ENCODE data around the gene MGAT1. TPM values are rescaled to one million over a fixed set of nuclear protein-coding genes. Genes with fewer than 3 reads are reported as not detected.

Gene MGAT1
- total and polyA plus RNA-seq, 2 experiments from 2014 or later = 23.7 to 81.4 TPM

DNA sequence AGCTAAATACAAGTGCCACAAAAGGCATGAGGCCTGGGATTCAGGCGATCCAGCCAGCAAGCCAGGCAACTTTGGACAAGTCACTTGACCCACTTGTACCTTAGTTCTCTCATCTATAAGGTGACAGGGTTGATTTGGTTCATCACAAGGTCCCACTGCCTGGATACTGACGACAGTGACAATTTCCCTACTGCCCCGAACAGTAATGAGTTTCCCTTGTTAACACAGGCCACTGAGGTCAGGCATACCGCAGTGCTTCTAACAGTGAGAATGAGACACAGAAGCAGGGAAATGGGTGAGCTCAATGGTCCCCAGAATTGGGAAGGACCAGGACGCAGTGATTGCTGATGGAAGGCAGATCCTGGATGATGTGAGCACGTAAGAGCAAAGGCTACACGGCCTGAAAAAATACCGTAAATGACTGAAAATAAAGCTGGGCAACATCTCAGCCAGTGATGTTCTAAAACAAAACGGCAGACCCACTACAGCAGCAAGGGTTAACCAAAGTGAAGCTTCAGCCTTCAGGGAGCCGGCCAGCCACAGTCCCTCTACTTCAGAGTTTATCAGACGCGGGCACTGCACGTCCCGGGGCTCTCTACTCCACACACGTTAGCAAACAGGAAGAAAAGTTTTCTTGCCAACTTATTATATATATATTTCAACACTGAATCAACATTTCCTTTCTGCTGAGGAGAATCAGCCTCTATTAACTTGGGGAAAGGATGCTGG, 846 bp downstream of the MGAT1 start (continued):
- TF ChIP-seq, protein P1, sequence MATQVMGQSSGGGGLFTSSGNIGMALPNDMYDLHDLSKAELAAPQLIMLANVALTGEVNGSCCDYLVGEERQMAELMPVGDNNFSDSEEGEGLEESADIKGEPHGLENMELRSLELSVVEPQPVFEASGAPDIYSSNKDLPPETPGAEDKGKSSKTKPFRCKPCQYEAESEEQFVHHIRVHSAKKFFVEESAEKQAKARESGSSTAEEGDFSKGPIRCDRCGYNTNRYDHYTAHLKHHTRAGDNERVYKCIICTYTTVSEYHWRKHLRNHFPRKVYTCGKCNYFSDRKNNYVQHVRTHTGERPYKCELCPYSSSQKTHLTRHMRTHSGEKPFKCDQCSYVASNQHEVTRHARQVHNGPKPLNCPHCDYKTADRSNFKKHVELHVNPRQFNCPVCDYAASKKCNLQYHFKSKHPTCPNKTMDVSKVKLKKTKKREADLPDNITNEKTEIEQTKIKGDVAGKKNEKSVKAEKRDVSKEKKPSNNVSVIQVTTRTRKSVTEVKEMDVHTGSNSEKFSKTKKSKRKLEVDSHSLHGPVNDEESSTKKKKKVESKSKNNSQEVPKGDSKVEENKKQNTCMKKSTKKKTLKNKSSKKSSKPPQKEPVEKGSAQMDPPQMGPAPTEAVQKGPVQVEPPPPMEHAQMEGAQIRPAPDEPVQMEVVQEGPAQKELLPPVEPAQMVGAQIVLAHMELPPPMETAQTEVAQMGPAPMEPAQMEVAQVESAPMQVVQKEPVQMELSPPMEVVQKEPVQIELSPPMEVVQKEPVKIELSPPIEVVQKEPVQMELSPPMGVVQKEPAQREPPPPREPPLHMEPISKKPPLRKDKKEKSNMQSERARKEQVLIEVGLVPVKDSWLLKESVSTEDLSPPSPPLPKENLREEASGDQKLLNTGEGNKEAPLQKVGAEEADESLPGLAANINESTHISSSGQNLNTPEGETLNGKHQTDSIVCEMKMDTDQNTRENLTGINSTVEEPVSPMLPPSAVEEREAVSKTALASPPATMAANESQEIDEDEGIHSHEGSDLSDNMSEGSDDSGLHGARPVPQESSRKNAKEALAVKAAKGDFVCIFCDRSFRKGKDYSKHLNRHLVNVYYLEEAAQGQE (IDR thresholded peaks at IDR 0.05; ENCODE audit: unreplicated experiment) = no peak
- TF ChIP-seq, protein P2, sequence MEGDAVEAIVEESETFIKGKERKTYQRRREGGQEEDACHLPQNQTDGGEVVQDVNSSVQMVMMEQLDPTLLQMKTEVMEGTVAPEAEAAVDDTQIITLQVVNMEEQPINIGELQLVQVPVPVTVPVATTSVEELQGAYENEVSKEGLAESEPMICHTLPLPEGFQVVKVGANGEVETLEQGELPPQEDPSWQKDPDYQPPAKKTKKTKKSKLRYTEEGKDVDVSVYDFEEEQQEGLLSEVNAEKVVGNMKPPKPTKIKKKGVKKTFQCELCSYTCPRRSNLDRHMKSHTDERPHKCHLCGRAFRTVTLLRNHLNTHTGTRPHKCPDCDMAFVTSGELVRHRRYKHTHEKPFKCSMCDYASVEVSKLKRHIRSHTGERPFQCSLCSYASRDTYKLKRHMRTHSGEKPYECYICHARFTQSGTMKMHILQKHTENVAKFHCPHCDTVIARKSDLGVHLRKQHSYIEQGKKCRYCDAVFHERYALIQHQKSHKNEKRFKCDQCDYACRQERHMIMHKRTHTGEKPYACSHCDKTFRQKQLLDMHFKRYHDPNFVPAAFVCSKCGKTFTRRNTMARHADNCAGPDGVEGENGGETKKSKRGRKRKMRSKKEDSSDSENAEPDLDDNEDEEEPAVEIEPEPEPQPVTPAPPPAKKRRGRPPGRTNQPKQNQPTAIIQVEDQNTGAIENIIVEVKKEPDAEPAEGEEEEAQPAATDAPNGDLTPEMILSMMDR (conservative IDR thresholded peaks at IDR 0.05; ENCODE audit: low read depth in 2 of 2) = no peak
- TF ChIP-seq NANOG (IDR thresholded peaks at IDR 0.05; ENCODE audit: borderline replicate concordance) (no peak), EZH2phosphoT487 (IDR thresholded peaks at IDR 0.05; ENCODE audit: unreplicated experiment) (no peak), JUNB (IDR thresholded peaks at IDR 0.05; ENCODE audit: unreplicated experiment) (no peak), POLR2AphosphoS5 (IDR thresholded peaks at IDR 0.05; ENCODE audit: low read depth) (no peak), ZNF331 (CRISPR knock-in tag; IDR thresholded peaks at IDR 0.05; ENCODE audit: low read depth) (no peak)
- TF ChIP-seq, protein P3, sequence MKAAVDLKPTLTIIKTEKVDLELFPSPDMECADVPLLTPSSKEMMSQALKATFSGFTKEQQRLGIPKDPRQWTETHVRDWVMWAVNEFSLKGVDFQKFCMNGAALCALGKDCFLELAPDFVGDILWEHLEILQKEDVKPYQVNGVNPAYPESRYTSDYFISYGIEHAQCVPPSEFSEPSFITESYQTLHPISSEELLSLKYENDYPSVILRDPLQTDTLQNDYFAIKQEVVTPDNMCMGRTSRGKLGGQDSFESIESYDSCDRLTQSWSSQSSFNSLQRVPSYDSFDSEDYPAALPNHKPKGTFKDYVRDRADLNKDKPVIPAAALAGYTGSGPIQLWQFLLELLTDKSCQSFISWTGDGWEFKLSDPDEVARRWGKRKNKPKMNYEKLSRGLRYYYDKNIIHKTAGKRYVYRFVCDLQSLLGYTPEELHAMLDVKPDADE (IDR thresholded peaks at IDR 0.05) = no peak

DNA sequence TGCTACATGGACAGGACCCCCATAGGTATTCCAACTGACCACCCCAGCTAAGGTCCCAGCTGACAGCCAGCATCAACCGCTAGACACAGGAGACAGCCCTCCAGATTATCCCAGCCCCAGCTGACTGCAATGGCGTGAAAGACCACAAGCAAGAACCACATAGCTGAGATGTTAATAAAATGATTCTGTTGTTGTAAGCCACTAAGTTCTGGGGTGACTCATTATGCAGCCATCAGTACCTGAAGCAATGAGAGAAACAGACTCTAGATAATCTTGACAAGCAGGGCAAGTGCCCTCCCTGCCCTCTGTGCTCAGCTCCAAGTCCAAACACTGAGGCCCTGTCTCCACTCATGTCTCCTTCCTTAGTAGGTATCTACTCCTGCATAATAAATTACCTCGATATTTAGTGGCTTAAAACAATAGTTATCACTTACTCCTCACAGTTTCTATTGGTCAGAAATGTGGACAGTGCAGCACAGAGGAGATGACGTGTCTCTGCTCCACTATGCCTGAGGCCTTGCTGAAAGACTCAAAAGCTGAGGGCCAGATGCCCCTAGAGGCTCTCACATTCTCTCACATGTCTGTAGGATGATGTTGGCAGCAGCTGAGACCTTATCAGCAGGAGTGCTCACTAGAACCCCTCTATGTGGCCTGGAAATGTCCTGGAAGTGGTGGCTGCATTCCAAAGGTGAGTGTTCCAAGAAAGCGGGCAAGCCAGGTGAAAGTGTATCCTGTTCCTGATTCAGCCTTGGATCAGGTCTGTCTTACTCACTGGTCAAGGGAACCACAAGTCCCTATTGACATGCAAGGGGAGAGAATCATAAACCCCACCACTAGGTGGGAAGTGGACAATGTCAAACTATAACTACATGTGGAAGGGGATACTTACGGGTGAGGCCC, 2.5 kb downstream of the MGAT1 start:
- DNase-seq (ENCODE audit: low spot score) (no peak), ATAC-seq (no peak)
- H3K36me3 ChIP-seq (ENCODE audit: insufficient read depth) = no peaks in the 10 kb centered on the region
- peak overlapping the region; percentile 44; the same call in 1 of the 3 replicates for H3K4me3 Mint-ChIP-seq
- 0 out of 2 replicates have a peak, but pooled peaks cover 6% of the 10 kb centered on the region for H3F3A ChIP-seq (replicated peaks; ENCODE audit: low read depth)
- H2AFZ ChIP-seq = no peak overlapping the region
- no peak overlapping the region for H3K27ac Mint-ChIP-seq
- H3K4me3 ChIP-seq = no peak overlapping the region
- H3K79me2 ChIP-seq (replicated peaks; ENCODE audit: insufficient read depth) = peaks cover 73% of the 10 kb centered on the region
- H3K27me3 Mint-ChIP-seq (ENCODE audit: insufficient read depth, low read depth, poor library complexity) = peaks cover 4% of the 10 kb centered on the region
- peaks cover 55% of the 10 kb centered on the region for H3K4me1 Mint-ChIP-seq
- H3K36me3 Mint-ChIP-seq (ENCODE audit: low read depth) = peaks cover 10% of the 10 kb centered on the region; the same call in 2 of the 3 replicates
- H3K27ac ChIP-seq (ENCODE audit: low read depth) = no peak overlapping the region
- no peaks in the 10 kb centered on the region for H3K27me3 ChIP-seq (ENCODE audit: insufficient read depth)
- H3K4me2 ChIP-seq = no peak overlapping the region
- H3K9me3 Mint-ChIP-seq = no peaks in the 10 kb centered on the region
- peaks cover 49% of the 10 kb centered on the region for H4K20me1 ChIP-seq (replicated peaks; ENCODE audit: insufficient read depth)
- H3K9me2 ChIP-seq (ENCODE audit: insufficient read depth) = no peaks in the 10 kb centered on the region
- H3K4me1 ChIP-seq (ENCODE audit: insufficient read depth) = peaks cover 23% of the 10 kb centered on the region
- TF ChIP-seq POLR2AphosphoS5 (IDR thresholded peaks at IDR 0.05; ENCODE audit: low read depth) (no peak), CREB1 (CRISPR knock-in tag; IDR thresholded peaks at IDR 0.05; ENCODE audit: low read depth) (no peak)
- TF ChIP-seq, protein P4, sequence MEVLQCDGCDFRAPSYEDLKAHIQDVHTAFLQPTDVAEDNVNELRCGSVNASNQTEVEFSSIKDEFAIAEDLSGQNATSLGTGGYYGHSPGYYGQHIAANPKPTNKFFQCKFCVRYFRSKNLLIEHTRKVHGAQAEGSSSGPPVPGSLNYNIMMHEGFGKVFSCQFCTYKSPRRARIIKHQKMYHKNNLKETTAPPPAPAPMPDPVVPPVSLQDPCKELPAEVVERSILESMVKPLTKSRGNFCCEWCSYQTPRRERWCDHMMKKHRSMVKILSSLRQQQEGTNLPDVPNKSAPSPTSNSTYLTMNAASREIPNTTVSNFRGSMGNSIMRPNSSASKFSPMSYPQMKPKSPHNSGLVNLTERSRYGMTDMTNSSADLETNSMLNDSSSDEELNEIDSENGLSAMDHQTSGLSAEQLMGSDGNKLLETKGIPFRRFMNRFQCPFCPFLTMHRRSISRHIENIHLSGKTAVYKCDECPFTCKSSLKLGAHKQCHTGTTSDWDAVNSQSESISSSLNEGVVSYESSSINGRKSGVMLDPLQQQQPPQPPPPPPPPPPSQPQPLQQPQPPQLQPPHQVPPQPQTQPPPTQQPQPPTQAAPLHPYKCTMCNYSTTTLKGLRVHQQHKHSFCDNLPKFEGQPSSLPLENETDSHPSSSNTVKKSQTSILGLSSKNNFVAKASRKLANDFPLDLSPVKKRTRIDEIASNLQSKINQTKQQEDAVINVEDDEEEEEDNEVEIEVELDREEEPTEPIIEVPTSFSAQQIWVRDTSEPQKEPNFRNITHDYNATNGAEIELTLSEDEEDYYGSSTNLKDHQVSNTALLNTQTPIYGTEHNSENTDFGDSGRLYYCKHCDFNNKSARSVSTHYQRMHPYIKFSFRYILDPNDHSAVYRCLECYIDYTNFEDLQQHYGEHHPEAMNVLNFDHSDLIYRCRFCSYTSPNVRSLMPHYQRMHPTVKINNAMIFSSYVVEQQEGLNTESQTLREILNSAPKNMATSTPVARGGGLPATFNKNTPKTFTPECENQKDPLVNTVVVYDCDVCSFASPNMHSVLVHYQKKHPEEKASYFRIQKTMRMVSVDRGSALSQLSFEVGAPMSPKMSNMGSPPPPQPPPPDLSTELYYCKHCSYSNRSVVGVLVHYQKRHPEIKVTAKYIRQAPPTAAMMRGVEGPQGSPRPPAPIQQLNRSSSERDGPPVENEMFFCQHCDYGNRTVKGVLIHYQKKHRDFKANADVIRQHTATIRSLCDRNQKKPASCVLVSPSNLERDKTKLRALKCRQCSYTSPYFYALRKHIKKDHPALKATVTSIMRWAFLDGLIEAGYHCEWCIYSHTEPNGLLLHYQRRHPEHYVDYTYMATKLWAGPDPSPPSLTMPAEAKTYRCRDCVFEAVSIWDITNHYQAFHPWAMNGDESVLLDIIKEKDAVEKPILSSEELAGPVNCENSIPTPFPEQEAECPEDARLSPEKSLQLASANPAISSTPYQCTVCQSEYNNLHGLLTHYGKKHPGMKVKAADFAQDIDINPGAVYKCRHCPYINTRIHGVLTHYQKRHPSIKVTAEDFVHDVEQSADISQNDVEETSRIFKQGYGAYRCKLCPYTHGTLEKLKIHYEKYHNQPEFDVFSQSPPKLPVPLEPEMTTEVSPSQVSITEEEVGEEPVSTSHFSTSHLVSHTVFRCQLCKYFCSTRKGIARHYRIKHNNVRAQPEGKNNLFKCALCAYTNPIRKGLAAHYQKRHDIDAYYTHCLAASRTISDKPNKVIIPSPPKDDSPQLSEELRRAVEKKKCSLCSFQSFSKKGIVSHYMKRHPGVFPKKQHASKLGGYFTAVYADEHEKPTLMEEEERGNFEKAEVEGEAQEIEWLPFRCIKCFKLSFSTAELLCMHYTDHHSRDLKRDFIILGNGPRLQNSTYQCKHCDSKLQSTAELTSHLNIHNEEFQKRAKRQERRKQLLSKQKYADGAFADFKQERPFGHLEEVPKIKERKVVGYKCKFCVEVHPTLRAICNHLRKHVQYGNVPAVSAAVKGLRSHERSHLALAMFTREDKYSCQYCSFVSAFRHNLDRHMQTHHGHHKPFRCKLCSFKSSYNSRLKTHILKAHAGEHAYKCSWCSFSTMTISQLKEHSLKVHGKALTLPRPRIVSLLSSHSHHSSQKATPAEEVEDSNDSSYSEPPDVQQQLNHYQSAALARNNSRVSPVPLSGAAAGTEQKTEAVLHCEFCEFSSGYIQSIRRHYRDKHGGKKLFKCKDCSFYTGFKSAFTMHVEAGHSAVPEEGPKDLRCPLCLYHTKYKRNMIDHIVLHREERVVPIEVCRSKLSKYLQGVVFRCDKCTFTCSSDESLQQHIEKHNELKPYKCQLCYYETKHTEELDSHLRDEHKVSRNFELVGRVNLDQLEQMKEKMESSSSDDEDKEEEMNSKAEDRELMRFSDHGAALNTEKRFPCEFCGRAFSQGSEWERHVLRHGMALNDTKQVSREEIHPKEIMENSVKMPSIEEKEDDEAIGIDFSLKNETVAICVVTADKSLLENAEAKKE (CRISPR knock-in tag; IDR thresholded peaks at IDR 0.05) = no peak
